A549 (cell line): ENCODE results near the gene MAPRE2. TPM values are rescaled to one million over a fixed set of nuclear protein-coding genes. Genes with fewer than 3 reads are reported as not detected.

Experiments
- ATAC-seq, 2 experiments: fragments of 200-7000 bp in 1 of 2; fragments of >200 bp in 1 of 2; cut with Nextera tagmentation in 1 of 2; cut with Tn5 transposase in 1 of 2; 3 replicates each; pipeline versions ENCODE4 v1.8.0 to v1.9.1; 2018 to 2020; ENCODE audit warnings: mild to moderate bottlenecking in 1 of 2, moderate library complexity in 1 of 2
- CTCF ChIA-PET: fragments of 300-600 bp; sonication (Branson Sonifier 250); formaldehyde crosslinking; extraction: SDS; loops from one replicate; lab custom pipeline; 2021; ENCODE audit warnings: antibody characterized with exemption, inconsistent platforms; lab: Yijun Ruan, JAX
- POLR2A ChIA-PET: fragments of 350-600 bp; formaldehyde crosslinking; extraction: SDS; loops from one replicate; lab custom pipeline; 2021; ENCODE audit warnings: antibody characterized with exemption, inconsistent platforms; lab: Yijun Ruan, JAX
- DNase-seq, 2 experiments: peaks; one replicate each; pipeline versions ENCODE4 v3.0.0 to v3.0.0-alpha.2; 2011 to 2016; ENCODE audit warnings: low read depth in 1 of 2, low spot score in 1 of 2
- FAIRE-seq: peaks from 2 replicates; lab custom pipeline; 2011; peaks lifted over from hg19 to GRCh38; lab: Jason Lieb, UNC
- H3K27ac ChIP-seq, 2 experiments: fragments of >200 bp; sonication (Bioruptor Twin); formaldehyde crosslinking; 3 replicates each; pipeline ENCODE4 v1.5.1; 2016 to 2017
- H3K4me1 ChIP-seq: fragments of >200 bp; sonication (Bioruptor Twin); formaldehyde crosslinking; 3 replicates; pipeline ENCODE4 v1.6.1; 2016
- H3K4me2 ChIP-seq: fragments of >200 bp; sonication (Bioruptor Twin); formaldehyde crosslinking; 3 replicates; pipeline ENCODE4 v1.6.1; 2016
- H3K4me3 ChIP-seq: fragments of >200 bp; sonication (Bioruptor Twin); formaldehyde crosslinking; 3 replicates; pipeline ENCODE4 v1.5.1; 2016
- H3K9me3 ChIP-seq: fragments of >200 bp; sonication (Bioruptor Twin); formaldehyde crosslinking; 3 replicates; pipeline ENCODE4 v1.6.1; 2016
- ATOH8 ChIP-seq: fragments of 250-450 bp; sonication (Bioruptor Pico); IDR thresholded peaks from 2 replicates; pipeline ENCODE4 v1.5.0; 2020; ENCODE audit warnings: low read depth, mild to moderate bottlenecking, moderate library complexity
- CBX8 ChIP-seq: fragments of 200-600 bp; sonication (generic); IDR thresholded peaks from 2 replicates; pipeline ENCODE4 v1.6.1; 2016
- CEBPB ChIP-seq, 2 experiments: fragments of >200 bp in 1 of 2; sonication (Bioruptor Twin) in 1 of 2; formaldehyde crosslinking in 1 of 2; IDR thresholded peaks; 2 replicates each; pipeline ENCODE4 v1.6.1; 2012 to 2016
- CHD2 ChIP-seq: fragments of 150-350 bp; IDR thresholded peaks from 2 replicates; pipeline ENCODE4 v1.6.1; 2014; ENCODE audit warnings: low read length; ENCODE audit not compliant: partially characterized antibody
- E2F6 ChIP-seq: IDR thresholded peaks from 2 replicates; pipeline ENCODE4 v1.6.1; 2012; ENCODE audit warnings: low read depth, borderline replicate concordance
- ELK1 ChIP-seq: fragments of 150-350 bp; IDR thresholded peaks from 2 replicates; pipeline ENCODE4 v1.6.1; 2014; ENCODE audit warnings: low read depth, mild to moderate bottlenecking, low read length
- HDAC2 ChIP-seq: fragments of 200-600 bp; sonication (generic); IDR thresholded peaks from 2 replicates; pipeline ENCODE4 v1.6.1; 2016
- HEYL ChIP-seq: fragments of 250-450 bp; sonication (Bioruptor Pico); IDR thresholded peaks from 2 replicates; pipeline ENCODE4 v1.8.0; 2021; ENCODE audit warnings: mild to moderate bottlenecking, moderate library complexity
- HMGXB4 ChIP-seq: fragments of 250-450 bp; sonication (Bioruptor Pico); IDR thresholded peaks from 2 replicates; pipeline ENCODE4 v1.5.0; 2021; ENCODE audit warnings: mild to moderate bottlenecking, moderate library complexity, borderline replicate concordance
- HOXB13 ChIP-seq: fragments of 250-450 bp; sonication (Bioruptor Pico); IDR thresholded peaks from 2 replicates; pipeline ENCODE4 v1.5.0; 2020; ENCODE audit warnings: low read depth, mild to moderate bottlenecking, moderate library complexity
- HOXB5 ChIP-seq: fragments of 250-450 bp; sonication (Bioruptor Pico); IDR thresholded peaks from 2 replicates; pipeline ENCODE4 v1.5.0; 2020; ENCODE audit warnings: mild to moderate bottlenecking, moderate library complexity
- JUNB ChIP-seq: fragments of >200 bp; sonication (Bioruptor Twin); formaldehyde crosslinking; IDR thresholded peaks from 2 replicates; pipeline ENCODE4 v1.6.1; 2016
- KDM1A ChIP-seq: fragments of 200-600 bp; sonication (generic); IDR thresholded peaks from 2 replicates; pipeline ENCODE4 v1.6.1; 2016; ENCODE audit warnings: low read depth, mild to moderate bottlenecking
- MAX ChIP-seq: IDR thresholded peaks from 2 replicates; pipeline ENCODE4 v1.6.1; 2012
- MAZ ChIP-seq: fragments of 150-350 bp; IDR thresholded peaks from 2 replicates; pipeline ENCODE4 v1.6.1; 2014; ENCODE audit warnings: antibody characterized with exemption, low read depth, low read length, borderline replicate concordance
- MYC ChIP-seq: IDR thresholded peaks from 2 replicates; pipeline ENCODE4 v1.6.1; 2012; ENCODE audit warnings: mild to moderate bottlenecking, inconsistent platforms, low read length, improper control_type of control experiment, borderline replicate concordance
- NPAS2 ChIP-seq: fragments of 250-450 bp; sonication (Bioruptor Pico); IDR thresholded peaks from 2 replicates; pipeline ENCODE4 v1.8.0; 2022; ENCODE audit warnings: mild to moderate bottlenecking, moderate library complexity, borderline replicate concordance
- POLR2A ChIP-seq: IDR thresholded peaks from 2 replicates; pipeline ENCODE4 v1.6.1; 2012; ENCODE audit warnings: mild to moderate bottlenecking, low read length
- POLR2AphosphoS2 ChIP-seq: conservative IDR thresholded peaks from 2 replicates; pipeline ENCODE4 v1.6.1; 2012; ENCODE audit warnings: low read length, improper control_type of control experiment, inconsistent platforms
- SMC3 ChIP-seq: fragments of >200 bp; sonication (Bioruptor Twin); formaldehyde crosslinking; IDR thresholded peaks from 3 replicates; pipeline ENCODE4 v1.6.1; 2018; ENCODE audit warnings: inconsistent platforms
- ZC3H11A ChIP-seq: fragments of 450-650 bp; IDR thresholded peaks from 2 replicates; pipeline ENCODE4 v1.6.1; 2014; ENCODE audit warnings: antibody characterized with exemption, mild to moderate bottlenecking
- ZSCAN20 ChIP-seq: fragments of 250-450 bp; sonication (Bioruptor Pico); IDR thresholded peaks from 2 replicates; pipeline ENCODE4 v1.8.0; 2022; ENCODE audit warnings: mild to moderate bottlenecking, moderate library complexity
- WGBS: methylation state at CpG from one replicate; pipeline ENCODE4 v1.1.6; 2017; ENCODE audit errors: missing lambda C conversion rate; 5-methylcytosine and 5-hydroxymethylcytosine counted together
- polyA plus RNA-seq, 4 experiments: library from polyadenylated mRNA; depleted of rRNA in 3 of 4; stranded (reverse); fragments of >200 nt; fragmentation: RNase III in 1 of 4; extraction: RNeasy Plus Mini Kit Qiagen cat#74134 plus additional on column Dnase treatment in 1 of 4; gene quantifications; 2 replicates in 3 of 4; 3 replicates in 1 of 4; pipeline ENCODE4 v1.2.3, GENCODE V29; 2011 to 2017

MAPRE2 gene
- polyA plus RNA-seq, 2 of the 4 experiments (the other 2 are of a cell fraction): 11.4 to 59.1 TPM

- Histone ChIP-seq H3K4me2 (no peak overlapping the region), H3K4me1 (no peaks in the 10 kb centered on the region)
- no peak for FAIRE-seq
- no peak for TF ChIP-seq POLR2A
- no peak for TF ChIP-seq HMGXB4 (CRISPR knock-in tag)
- no peak for TF ChIP-seq NPAS2 (CRISPR knock-in tag)
- TF ChIP-seq ZSCAN20 (CRISPR knock-in tag): no peak
- TF ChIP-seq ZC3H11A: no peak
- no peak for TF ChIP-seq KDM1A
- TF ChIP-seq E2F6: no peak
- TF ChIP-seq, all 56 proteins: peak for 0
- POLR2A ChIA-PET: no interaction called here
- ATAC-seq: no peak
- DNase-seq: no peak
- no peak overlapping the region for H3K4me3 ChIP-seq
- H3K9me3 ChIP-seq: no peaks in the 10 kb centered on the region
- WGBS: 91% methylated on average over 2 of the region's 2 CpGs
- H3K27ac ChIP-seq: no peak overlapping the region
- CTCF ChIA-PET: interaction anchor here (0.6 kb wide), 1 partner anchor 144 kb away, joined by 3 read pairs; no protein-coding TSS in a partner anchor
Measured at GRCh38 chr18:35136885-35137284, 95.7 kb downstream of the MAPRE2 start.

DNA sequence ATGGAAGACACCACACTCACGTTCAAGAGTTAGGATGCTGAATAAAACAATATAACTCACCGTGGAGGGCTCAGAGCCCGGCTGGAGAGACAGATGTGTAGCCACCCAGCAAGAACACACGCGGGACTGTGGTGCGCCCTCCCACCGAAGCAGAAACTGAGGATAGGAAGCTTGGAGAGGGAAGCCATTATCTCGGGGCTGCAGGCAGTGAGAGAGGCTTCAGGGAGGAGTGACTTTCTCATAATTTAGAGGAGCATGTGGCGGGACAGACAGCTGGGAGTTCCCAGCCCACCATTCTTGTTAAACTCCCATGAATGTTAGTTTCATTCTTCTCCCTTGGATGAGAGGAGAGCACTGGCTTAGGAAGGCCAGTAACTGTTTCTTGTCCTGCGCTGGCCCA is 96.4 kb downstream of the MAPRE2 start:
- no peaks in the 10 kb centered on the region for H3K9me3 ChIP-seq
- CTCF ChIA-PET: no interaction called here
- FAIRE-seq (no peak), DNase-seq (no peak), ATAC-seq (no peak)
- TF ChIP-seq KDM1A (no peak), ATOH8 (CRISPR knock-in tag) (no peak), HOXB13 (CRISPR knock-in tag) (no peak), ZSCAN20 (CRISPR knock-in tag) (no peak), CBX8 (no peak), HDAC2 (no peak), MAX (no peak), POLR2AphosphoS2 (no peak), HEYL (CRISPR knock-in tag) (no peak), HOXB5 (CRISPR knock-in tag) (no peak), HMGXB4 (CRISPR knock-in tag) (no peak), SMC3 (no peak), JUNB (no peak), CHD2 (no peak), MAZ (no peak), ELK1 (no peak), MYC (no peak), CEBPB (IDR thresholded peaks at IDR 0.05) (no peak)
- no peak overlapping the region for H3K27ac ChIP-seq
- H3K4me2 ChIP-seq: no peak overlapping the region
- POLR2A ChIA-PET: no interaction called here
- H3K4me3 ChIP-seq: no peak overlapping the region
- no peaks in the 10 kb centered on the region for H3K4me1 ChIP-seq
- WGBS: 93% methylated on average over 9 of the region's 10 CpGs
